ENCODE results near the gene CAPS.
"Not testable (repeated sequence)": the region's sequence is repeated elsewhere in the genome, so short reads cannot be mapped to it uniquely, and the experiment has no call there.

Gene CAPS

DNA sequence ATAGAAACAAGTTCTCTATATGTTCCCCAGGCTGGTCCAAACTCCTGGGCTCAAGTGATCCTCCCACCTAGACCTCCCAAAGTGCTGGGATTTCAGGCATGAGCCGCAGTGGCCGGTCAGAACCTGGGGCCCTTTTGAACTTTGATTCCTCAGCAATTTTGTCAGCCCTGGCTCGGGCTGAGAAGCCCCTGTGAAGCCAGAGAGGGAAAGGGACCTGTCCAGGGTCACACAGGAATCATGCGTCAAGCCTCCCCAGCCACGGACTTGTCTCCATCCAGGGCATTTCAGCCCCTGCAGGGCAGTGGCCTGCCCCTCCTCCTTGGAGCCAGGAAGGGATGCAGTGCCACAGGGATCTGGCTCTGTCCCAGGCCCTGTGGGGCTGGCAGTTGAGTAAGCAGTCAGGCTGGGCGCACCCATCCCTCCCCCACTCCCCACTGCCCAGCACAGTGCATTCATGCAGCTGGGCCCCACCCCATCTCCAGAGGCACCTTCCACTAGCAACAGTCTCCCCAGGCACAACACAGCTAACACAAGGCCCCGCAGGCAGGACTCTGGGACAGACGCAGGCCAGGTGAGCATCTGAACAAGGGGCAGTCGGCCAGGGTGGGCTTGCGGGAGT is at the start of gene CAPS:
Gene CAPS, plus strand, starts transcription at position 516 of the 619 bp plus-strand sequence. CDS start 153 bp downstream, outside the sequence.
- no peak for DNase-seq (ENCODE audit: low spot score)

DNA sequence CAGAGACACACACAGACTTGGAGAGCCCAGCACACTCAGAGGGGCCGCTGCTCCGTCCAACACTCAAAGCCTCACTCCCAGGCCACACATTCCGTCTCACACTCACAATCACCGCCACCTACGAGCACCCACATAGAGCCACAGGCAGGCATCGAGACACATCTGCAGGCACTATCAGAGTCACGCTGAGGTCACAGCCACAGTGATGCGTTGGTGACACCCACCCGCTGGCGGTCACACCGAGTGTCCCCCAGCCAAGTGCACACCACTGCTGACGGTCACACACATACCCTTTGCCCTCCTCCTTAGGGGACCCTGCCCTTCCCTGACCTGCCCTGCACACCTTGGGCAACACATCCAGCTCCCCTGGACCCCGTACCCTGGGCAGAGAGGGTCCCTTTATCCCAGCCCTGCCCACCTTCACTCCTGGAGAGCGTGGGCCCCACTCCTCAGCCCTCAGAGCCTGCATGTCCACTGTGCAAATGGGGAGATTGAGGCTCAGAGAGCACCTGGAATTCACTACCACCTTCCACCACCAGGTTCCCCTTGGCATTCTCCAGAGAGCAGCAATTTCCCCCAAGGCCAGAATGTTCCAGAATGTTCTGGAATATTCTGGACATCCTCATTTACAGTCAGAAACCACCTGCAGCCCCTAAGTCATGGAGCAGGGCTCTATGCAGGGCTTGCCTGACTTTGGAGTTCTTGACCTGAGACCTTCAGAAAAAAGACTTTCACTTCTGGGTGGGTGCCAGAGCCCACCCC is 49.1 kb upstream of the CAPS start:
- no peak for DNase-seq (ENCODE audit: low spot score)

DNA sequence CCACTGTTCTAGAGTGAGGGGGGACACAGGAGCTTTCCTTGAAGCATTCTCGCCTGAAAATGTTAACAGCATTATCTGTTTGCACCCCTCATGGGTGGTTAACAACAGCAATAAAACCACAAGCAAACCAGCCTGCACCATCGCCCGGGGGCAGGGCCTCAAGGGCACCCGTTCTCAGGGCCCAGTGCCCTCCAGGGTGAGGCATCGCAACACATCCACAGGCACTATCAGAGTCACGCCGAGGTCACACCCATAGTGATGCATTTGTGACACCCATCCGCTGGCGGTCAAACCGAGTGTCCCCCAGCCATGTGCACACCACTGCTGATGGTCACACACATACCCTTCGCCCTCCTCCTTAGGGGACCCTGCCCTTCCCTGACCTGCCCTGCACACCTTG is 48.3 kb upstream of the CAPS start:
- DNase-seq (ENCODE audit: low spot score), result no peak

GRCh38 chr19:5867201-5868136 is 46.6 kb upstream of the CAPS start:
- DNase-seq (ENCODE audit: low spot score), result no peak

GRCh38 chr19:5870986-5871394 is 43.1 kb upstream of the CAPS start:
- DNase-seq (ENCODE audit: low spot score), result no peak

DNA sequence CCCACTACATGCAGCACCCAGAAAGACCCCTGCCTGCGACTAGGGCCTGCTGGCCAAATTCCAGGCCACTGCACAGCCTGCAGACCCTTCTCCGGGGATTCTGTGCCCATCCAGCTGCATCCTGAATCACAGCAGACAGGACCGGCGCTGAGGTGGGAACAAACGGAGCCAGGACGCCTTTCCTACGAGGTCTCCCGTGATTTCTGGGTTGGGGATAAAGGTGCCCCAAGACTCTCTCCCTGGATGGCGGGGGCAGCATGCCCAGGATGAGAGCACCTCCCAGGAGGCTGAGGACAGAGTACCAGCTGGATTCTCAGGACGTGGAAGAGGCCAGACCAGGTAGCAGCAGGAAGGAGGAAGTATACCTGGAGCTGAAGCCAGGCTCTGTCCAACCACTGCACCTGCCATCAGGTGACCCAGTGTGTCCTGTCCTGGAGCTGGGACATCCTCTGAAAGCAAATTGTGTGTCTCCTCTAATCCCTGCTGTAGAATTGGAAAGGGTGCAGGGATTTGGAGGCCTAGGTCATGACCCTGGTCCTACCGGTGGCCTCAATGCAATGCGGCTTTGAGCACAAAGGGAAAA is 40.3 kb upstream of the CAPS start:
- DNase-seq (ENCODE audit: low spot score), result no peak

DNA sequence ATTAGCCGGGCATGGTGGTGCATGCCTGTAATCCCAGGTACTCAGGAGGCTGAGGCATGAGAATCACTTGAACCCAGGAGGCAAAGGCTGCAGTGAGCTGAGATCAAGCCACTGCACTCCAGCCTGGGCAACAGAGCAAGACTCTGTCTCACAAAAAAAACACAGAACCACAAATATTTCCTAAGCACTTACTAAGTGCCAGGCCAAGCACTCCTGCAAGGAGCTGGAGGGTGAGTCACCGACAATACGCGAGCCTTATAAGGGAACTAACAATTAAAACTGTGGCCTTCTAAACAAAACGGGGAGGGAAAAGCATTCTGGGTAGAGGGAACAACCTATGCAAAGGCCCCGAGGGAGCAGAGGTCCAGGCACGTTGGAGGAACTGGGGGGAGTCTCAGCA is 39.6 kb upstream of the CAPS start:
- DNase-seq (ENCODE audit: low spot score), result not testable (repeated sequence)

DNA sequence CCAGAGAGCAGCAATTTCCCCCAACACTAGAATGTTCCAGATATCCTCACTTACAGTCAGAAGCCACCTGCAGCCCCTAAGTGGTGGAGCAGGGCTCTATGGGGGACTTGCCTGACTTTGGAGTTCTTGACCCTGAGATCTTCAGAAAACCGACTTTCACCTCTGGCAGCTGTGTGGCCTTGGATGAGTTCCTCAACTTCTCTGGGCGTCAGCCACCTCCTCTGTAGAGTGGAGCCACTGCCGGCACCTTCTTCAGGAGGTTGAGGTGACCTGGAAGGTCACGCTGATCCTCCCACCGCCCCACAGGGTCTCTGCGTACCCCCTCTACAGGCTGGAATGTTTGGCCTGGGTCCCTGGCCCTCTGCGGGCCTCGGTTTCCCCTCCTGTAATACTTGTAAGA is 36.6 kb upstream of the CAPS start:
- DNase-seq (ENCODE audit: low spot score), result no peak

GRCh38 chr19:5877882-5878281 is 36.2 kb upstream of the CAPS start:
- DNase-seq (ENCODE audit: low spot score), result no peak

DNA sequence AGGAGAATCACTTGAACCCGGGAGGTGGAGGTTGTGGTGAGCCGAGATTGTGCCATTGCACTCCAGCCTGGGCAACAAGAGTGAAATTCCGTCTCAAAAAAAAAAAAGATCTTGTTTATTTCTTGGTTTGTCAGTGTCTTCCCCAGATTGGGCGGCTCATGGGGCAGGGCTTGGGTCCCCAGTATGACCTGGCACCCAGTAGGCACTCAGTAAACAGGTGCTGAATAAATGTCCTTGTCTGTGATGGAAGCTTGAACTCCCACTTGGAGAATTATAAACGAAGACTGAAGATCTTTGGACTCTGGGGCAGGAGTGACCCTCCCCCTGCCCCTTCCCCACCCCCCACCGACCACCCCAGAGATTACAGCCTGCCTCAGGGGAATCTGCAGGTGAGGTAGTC is 33.9 kb upstream of the CAPS start:
- no peak for DNase-seq (ENCODE audit: low spot score)

- no peak for DNase-seq (ENCODE audit: low spot score)
Measured at GRCh38 chr19:5880604-5881078, 33.4 kb upstream of the CAPS start.

DNA sequence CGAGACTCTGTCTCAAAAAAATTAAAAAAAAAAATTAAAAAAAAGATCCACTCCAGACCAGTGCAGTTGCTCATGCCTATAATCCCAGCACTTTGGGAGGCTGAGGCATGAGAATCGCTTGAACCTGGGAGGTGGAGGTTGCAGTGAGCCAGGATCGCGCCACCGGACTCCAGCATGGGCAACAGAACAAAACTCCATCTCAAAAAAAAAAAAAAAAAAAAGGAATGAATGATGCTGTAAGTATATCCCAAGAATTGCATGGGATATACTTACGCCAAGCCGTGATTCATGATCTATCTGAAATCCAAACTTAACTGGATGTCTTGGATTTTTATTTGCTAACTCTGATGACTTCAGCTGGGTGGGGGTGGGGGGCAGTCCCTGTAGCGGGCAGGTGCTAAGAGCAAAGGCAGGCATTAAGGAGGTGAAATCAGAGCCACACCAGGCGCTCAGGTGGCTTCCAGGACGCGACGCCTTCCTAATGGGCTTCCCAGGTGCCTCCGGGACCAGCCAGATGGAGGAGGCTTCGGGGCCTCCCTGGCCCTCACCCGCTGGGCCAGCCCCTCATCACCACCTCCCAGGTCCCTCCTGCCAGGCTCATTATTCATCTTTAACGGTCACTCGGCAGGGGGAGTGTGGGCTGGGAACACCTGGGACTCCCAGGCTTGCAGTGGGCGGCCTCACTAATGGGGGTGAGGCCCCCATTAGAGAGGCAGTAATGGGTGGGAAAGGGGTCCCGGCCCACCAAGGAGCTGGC is 32.3 kb upstream of the CAPS start:
- no peak for DNase-seq (ENCODE audit: low spot score)

DNA sequence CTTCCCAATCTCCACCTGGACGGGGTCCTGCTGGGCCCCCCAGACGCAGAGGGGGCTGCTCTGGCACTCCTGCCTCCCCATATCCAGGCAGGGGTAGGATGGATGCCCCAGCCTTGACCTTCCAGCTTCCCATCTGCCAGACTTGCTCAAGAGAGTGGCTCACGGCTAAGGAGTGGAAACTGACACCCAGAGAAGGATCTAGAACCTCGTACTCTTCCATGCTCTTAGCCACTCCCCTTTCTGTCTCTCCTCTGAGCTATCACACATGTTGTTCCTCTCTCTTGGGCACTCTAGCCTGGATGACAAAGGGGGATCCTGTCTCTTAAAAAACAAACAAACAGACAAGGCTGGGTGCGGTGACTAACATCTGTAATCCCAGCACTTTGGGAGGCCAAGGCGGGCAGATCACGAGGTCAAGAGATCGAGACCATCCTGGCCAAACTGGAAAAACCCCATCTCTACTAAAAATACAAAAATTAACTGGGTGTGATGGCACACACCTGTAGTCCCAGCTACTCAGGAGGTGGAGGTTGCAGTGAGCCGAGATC is 31.6 kb upstream of the CAPS start:
- no peak for DNase-seq (ENCODE audit: low spot score)

- DNase-seq (ENCODE audit: low spot score), result not testable (repeated sequence)
Measured at GRCh38 chr19:5883157-5883873, 30.7 kb upstream of the CAPS start.

- DNase-seq (ENCODE audit: low spot score), result not testable (repeated sequence)
Measured at GRCh38 chr19:5884065-5884811, 29.8 kb upstream of the CAPS start.

DNA sequence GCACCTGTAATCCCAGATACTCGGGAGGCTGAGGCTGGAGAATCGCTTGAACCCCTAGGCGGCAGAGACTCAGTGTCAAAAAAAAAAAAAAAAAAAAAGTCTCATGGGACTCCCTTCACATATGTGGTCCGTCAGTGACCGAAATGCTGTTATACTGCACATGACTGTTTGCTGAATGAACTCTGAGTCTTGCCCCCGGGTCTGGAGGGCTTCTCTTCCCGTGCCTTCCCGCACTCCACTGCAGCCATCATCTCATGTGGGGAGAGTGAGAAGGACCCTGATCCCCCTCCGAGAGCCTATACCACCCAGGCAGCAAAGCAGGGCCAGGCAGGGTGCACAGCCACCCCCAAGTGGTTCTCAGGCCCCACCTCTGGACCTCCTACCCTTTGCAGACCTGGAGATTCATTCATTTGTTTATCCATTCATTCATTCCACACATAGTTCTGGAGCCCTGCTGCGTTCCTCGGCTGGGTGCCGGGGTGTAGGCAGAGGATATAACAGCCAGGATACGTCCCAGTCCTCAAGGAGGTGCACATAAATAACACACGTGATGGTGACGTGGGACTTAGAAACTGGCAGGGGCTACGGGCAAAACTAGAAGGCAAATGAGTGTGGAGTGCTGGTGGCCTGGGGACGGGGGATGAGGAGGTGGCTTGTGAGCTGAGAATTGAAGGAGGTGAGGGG is 24.6 kb upstream of the CAPS start:
- DNase-seq (ENCODE audit: low spot score), result no peak

GRCh38 chr19:5890099-5890498 is 24.0 kb upstream of the CAPS start:
- DNase-seq (ENCODE audit: low spot score), result no peak

DNA sequence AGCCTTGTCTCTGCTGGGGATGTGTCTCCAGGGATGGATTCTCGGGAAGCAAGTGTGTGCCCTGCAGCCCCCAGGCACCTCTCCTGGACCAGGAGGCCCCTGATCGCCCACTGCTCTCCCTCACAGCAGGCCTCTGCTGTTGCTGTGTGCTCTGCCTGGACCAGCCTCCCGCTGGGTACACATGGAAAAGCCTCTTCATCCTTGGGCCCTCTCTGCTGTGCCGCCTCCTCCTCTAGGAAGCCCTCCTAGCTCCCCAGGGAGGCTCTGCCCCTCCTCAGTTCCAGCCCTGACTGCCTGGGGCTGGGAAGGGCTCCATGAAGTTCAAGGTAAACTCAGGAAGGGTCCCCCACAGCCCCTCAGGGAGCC is 22.5 kb upstream of the CAPS start:
- no peak for DNase-seq (ENCODE audit: low spot score)

Measured in SW480 (cell line).